HG02938 (cell line): ENCODE data around the gene ZFAND5.

Experiments
- ATAC-seq: cut with Tn5 transposase; IDR thresholded peaks from one replicate; pipeline ENCODE4 v1.9.1; 2021; ENCODE audit warnings: mild to moderate bottlenecking, moderate library complexity; ENCODE audit not compliant: unreplicated experiment

ZFAND5 gene

GRCh38 chr9:72364679-72365524 is at the start of gene ZFAND5:
Gene ZFAND5, minus strand, starts transcription at chr9:72365208. Its CDS starts 4,430 bp downstream, at chr9:72360778.
- peak; percentile 71 for ATAC-seq

GRCh38 chr9:72412483-72413040 is 47.6 kb upstream of the ZFAND5 start:
- ATAC-seq, result no peak

GRCh38 chr9:72410214-72410613 is 45.2 kb upstream of the ZFAND5 start:
- ATAC-seq, result no peak

- ATAC-seq, result no peak
These were observed 42.1 kb upstream of the ZFAND5 start for GRCh38 chr9:72407114-72407513.

GRCh38 chr9:72402744-72403143 is 37.7 kb upstream of the ZFAND5 start:
- no peak for ATAC-seq

- no peak for ATAC-seq
These were observed 36.4 kb upstream of the ZFAND5 start for GRCh38 chr9:72401396-72401795.

GRCh38 chr9:72400866-72401265 is 35.9 kb upstream of the ZFAND5 start:
- no peak for ATAC-seq

- ATAC-seq, result no peak
These were observed 34.4 kb upstream of the ZFAND5 start for GRCh38 chr9:72399391-72399790.

- ATAC-seq, result no peak
These were observed 31.5 kb upstream of the ZFAND5 start for GRCh38 chr9:72396247-72397091.

- no peak for ATAC-seq
These were observed 29.1 kb upstream of the ZFAND5 start for GRCh38 chr9:72394066-72394465.

GRCh38 chr9:72390907-72391306 is 25.9 kb upstream of the ZFAND5 start:
- ATAC-seq, result no peak

- no peak for ATAC-seq
These were observed 21.2 kb upstream of the ZFAND5 start for GRCh38 chr9:72386186-72386585.

- no peak for ATAC-seq
These were observed 19.9 kb upstream of the ZFAND5 start for GRCh38 chr9:72384710-72385485.

- ATAC-seq, result no peak
These were observed 19.1 kb upstream of the ZFAND5 start for GRCh38 chr9:72383978-72384709.

- no peak for ATAC-seq
These were observed 17.4 kb upstream of the ZFAND5 start for GRCh38 chr9:72382405-72382804.

GRCh38 chr9:72377041-72377440 is 12.0 kb upstream of the ZFAND5 start:
- ATAC-seq, result no peak

GRCh38 chr9:72371151-72371550 is 6.1 kb upstream of the ZFAND5 start:
- no peak for ATAC-seq

GRCh38 chr9:72365525-72366256 is 683 bp upstream of the ZFAND5 start:
- ATAC-seq, result peak; percentile 39

- peak; percentile 35 for ATAC-seq
These were observed 915 bp downstream of the ZFAND5 start for GRCh38 chr9:72363908-72364678.
